KMS-11 (cell line): ENCODE measurements around the gene LCP2.

Experiments used
- H2AFZ ChIP-seq: fragments of 200-600 bp; sonication (generic); 2 replicates; pipeline ENCODE4 v1.6.1; 2016; ENCODE audit warnings: antibody characterized with exemption, mixed run types, low read depth
- H3K27ac ChIP-seq: fragments of 200-600 bp; sonication (generic); 2 replicates; pipeline ENCODE4 v1.6.1; 2016; ENCODE audit warnings: mild to moderate bottlenecking, mixed run types
- H3K27me3 ChIP-seq: fragments of 200-600 bp; sonication (generic); 2 replicates; pipeline ENCODE4 v1.6.1; 2017; ENCODE audit warnings: mild to moderate bottlenecking, low read depth, mixed run types, moderate library complexity; ENCODE audit not compliant: insufficient read depth
- H3K36me3 ChIP-seq: fragments of 200-600 bp; sonication (generic); 2 replicates; pipeline ENCODE4 v1.6.1; 2017; ENCODE audit warnings: mild to moderate bottlenecking, mixed run types; ENCODE audit not compliant: insufficient read depth
- H3K4me1 ChIP-seq: fragments of 200-600 bp; sonication (generic); 2 replicates; pipeline ENCODE4 v1.6.1; 2016; ENCODE audit warnings: mild to moderate bottlenecking, low read depth, mixed run types; ENCODE audit not compliant: poor library complexity, severe bottlenecking
- H3K4me2 ChIP-seq: fragments of 200-600 bp; sonication (generic); 2 replicates; pipeline ENCODE4 v1.7.0; 2016; ENCODE audit warnings: mild to moderate bottlenecking, mixed run types
- H3K4me3 ChIP-seq: fragments of 200-600 bp; sonication (generic); IDR thresholded peaks from 2 replicates; pipeline ENCODE4 v1.6.1; 2017; ENCODE audit warnings: low read depth, low read length, mixed read lengths; ENCODE audit not compliant: insufficient read depth
- H3K79me2 ChIP-seq: fragments of 200-600 bp; sonication (generic); 2 replicates; pipeline ENCODE4 v1.6.1; 2016; ENCODE audit warnings: low read depth, mixed run types; ENCODE audit not compliant: insufficient read depth
- H3K9ac ChIP-seq: fragments of 200-600 bp; sonication (generic); 2 replicates; pipeline ENCODE4 v1.6.1; 2016; ENCODE audit warnings: mild to moderate bottlenecking, mixed run types
- H4K20me1 ChIP-seq: fragments of 200-600 bp; sonication (generic); 2 replicates; pipeline ENCODE4 v1.6.1; 2016; ENCODE audit warnings: mild to moderate bottlenecking, mixed run types; ENCODE audit not compliant: insufficient read depth
- CTCF ChIP-seq: fragments of 200-600 bp; sonication (generic); conservative IDR thresholded peaks from 2 replicates; pipeline ENCODE4 v1.6.1; 2017; ENCODE audit warnings: low read depth, mild to moderate bottlenecking, antibody characterized with exemption, low read length, moderate library complexity, mixed read lengths

LCP2 gene

GRCh38 chr5:170297589-170298462, at the start of gene LCP2:
TSS of gene LCP2 (minus strand) at chr5:170297777. CDS start at chr5:170297611, 166 bp downstream.
- Histone ChIP-seq H3K4me1 (no peaks in the 10 kb centered on the region), H3K9ac (no peak within 1 kb of the TSS), H3K27ac (no peak within 1 kb of the TSS), H2AFZ (no peak within 1 kb of the TSS), H3K36me3 (no peaks in the 10 kb centered on the region), H3K79me2 (no peaks in the 10 kb centered on the region), H4K20me1 (no peaks in the 10 kb centered on the region), H3K27me3 (no peaks in the 10 kb centered on the region), H3K4me2 (no peak within 1 kb of the TSS), H3K4me3 (no peak within 1 kb of the TSS)
- no peak for TF ChIP-seq CTCF

- Histone ChIP-seq H3K4me1 (no peaks in the 10 kb centered on the region), H3K27ac (no peak overlapping the region), H2AFZ (no peak overlapping the region), H4K20me1 (no peaks in the 10 kb centered on the region), H3K9ac (no peak overlapping the region), H3K79me2 (no peaks in the 10 kb centered on the region), H3K4me2 (no peak overlapping the region), H3K4me3 (no peak overlapping the region), H3K36me3 (no peaks in the 10 kb centered on the region), H3K27me3 (no peaks in the 10 kb centered on the region)
- no peak for TF ChIP-seq CTCF
Observed at GRCh38 chr5:170347022-170347567, 49.5 kb upstream of the LCP2 start.

- no peaks in the 10 kb centered on the region for H4K20me1 ChIP-seq
- no peak for TF ChIP-seq CTCF
- no peak overlapping the region for H3K4me2 ChIP-seq
- H3K79me2 ChIP-seq = no peaks in the 10 kb centered on the region
- no peak overlapping the region for H3K9ac ChIP-seq
- H3K4me3 ChIP-seq = no peak overlapping the region
- no peaks in the 10 kb centered on the region for H3K4me1 ChIP-seq
- H3K27ac ChIP-seq = no peak overlapping the region
- no peaks in the 10 kb centered on the region for H3K27me3 ChIP-seq
- H2AFZ ChIP-seq = no peak overlapping the region
- no peaks in the 10 kb centered on the region for H3K36me3 ChIP-seq
Observed at GRCh38 chr5:170345971-170346370, 48.4 kb upstream of the LCP2 start.

- Histone ChIP-seq H3K4me3 (no peak overlapping the region), H3K79me2 (no peaks in the 10 kb centered on the region), H3K9ac (no peak overlapping the region), H2AFZ (no peak overlapping the region), H4K20me1 (no peaks in the 10 kb centered on the region), H3K27ac (no peak overlapping the region), H3K4me1 (no peaks in the 10 kb centered on the region), H3K36me3 (no peaks in the 10 kb centered on the region), H3K27me3 (no peaks in the 10 kb centered on the region), H3K4me2 (no peak overlapping the region)
- no peak for TF ChIP-seq CTCF
Observed at GRCh38 chr5:170343177-170343576, 45.6 kb upstream of the LCP2 start.
